ENCODE results near the gene FBXW7.

FBXW7 gene

DNA sequence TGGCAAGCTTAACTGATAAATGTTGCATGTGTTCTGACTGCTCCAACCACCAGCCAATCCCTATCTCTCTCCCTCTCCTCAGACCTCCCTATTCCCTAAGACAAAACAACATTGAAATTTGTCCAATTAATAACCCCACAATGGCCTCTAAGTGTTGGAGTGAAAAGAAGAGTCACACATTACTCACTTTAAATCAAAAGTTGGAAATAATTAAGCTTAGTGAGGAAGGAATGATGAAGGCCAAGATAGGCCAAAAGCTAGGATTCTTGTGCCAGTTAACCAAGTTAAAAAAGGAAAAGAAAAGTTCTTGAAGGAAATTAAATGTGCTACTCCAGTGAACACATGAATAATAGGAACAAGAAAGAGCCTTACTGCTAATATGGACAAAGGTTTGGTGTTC, 55.6 kb downstream of the FBXW7 start:
- Histone ChIP-seq H3K4me1 (peaks cover 17% of the 10 kb centered on the region), H3K27me3 (no peaks in the 10 kb centered on the region), H3K9me3 (no peaks in the 10 kb centered on the region), H3K4me3 (ENCODE audit: low read depth, low read length) (no peak overlapping the region), H3K36me3 (no peaks in the 10 kb centered on the region)
- TF ChIP-seq CTCF (IDR thresholded peaks at IDR 0.05; ENCODE audit: low read depth, low read length): no peak
- DNase-seq: no peak

DNA sequence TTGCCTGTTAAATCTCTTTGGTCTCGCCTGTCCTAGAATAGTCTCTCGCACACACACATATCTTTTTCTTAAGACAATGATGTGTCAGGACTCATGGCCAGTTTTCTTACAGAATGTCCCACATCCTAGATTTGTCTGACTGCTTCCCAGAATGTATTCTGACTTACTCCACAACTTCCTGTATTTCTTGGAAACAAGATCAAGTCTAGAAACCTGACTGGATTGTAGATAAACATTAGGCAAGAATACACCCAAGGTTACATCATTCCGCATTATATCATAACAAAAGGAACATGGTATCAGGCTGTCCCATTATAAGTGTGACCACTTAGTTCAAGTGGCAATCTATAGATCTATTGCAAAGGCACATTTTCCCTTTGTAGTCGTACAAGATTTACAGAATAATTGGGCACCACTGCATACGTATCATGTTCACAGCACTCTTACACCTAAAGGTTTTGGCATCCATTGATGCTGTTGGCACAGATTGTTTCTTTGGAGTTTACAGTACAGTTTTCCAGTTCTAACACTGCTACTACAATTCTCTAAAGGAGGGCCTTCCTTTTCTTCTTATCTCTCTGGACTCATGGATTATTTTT, 56.4 kb downstream of the FBXW7 start:
- Histone ChIP-seq H3K27me3 (no peaks in the 10 kb centered on the region), H3K36me3 (no peaks in the 10 kb centered on the region), H3K4me1 (peaks cover 17% of the 10 kb centered on the region), H3K9me3 (no peaks in the 10 kb centered on the region), H3K4me3 (ENCODE audit: low read depth, low read length) (no peak overlapping the region)
- no peak for TF ChIP-seq CTCF (IDR thresholded peaks at IDR 0.05; ENCODE audit: low read depth, low read length)
- DNase-seq: no peak

DNA sequence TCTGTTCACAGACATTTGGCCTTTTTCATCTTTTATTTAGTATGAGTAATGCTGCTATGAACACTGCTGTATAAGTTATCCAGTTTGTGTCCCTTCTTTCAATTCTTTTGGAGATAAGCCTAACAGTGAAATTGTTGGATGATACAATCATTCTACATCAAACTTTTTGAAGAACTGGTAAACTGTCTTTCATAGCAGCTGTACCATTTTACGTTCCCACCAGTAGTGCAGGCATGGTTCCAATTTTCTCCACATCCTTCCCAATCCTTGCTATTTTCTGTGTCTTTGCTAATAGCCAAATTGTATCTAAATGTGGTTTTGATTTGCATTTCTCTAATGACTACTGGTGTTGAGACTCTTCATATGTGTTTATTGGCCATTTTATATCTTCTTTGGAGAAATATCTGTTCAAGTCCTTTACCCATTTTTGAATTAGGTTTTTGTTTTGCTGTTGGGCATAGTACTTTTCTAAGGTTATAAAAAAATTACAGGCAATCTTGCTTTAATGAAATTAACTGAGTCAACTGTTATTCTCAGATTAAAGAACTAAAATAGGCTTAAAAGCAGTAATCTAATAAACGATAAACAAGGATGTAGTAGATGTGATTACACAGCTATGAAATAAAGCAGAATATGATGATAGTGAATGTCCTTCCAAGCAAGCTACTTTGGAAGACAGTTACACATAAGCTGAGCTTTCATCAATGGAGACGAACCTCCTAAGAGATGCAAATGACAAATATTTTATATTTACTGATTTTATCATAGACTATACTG, 57.2 kb downstream of the FBXW7 start:
- no peaks in the 10 kb centered on the region for H3K36me3 ChIP-seq
- no peak for TF ChIP-seq CTCF (IDR thresholded peaks at IDR 0.05; ENCODE audit: low read depth, low read length)

GRCh38 chr4:152476796-152477195, 59.1 kb downstream of the FBXW7 start:
- TF ChIP-seq CTCF (IDR thresholded peaks at IDR 0.05; ENCODE audit: low read depth, low read length): no peak
- Histone ChIP-seq H3K4me1 (peaks cover 17% of the 10 kb centered on the region), H3K27me3 (no peaks in the 10 kb centered on the region), H3K4me3 (ENCODE audit: low read depth, low read length) (no peak overlapping the region), H3K36me3 (no peaks in the 10 kb centered on the region), H3K9me3 (no peaks in the 10 kb centered on the region)
- no peak for DNase-seq

More for the DNA sequence above, 57.2 kb downstream of the FBXW7 start:
- no peaks in the 10 kb centered on the region for H3K9me3 ChIP-seq
- no peaks in the 10 kb centered on the region for H3K27me3 ChIP-seq
- peak overlapping the region; percentile 9; the same call in 1 of the 2 replicates for H3K4me3 ChIP-seq (ENCODE audit: low read depth, low read length)
- DNase-seq: peak; percentile 28
- peaks cover 17% of the 10 kb centered on the region for H3K4me1 ChIP-seq

DNA sequence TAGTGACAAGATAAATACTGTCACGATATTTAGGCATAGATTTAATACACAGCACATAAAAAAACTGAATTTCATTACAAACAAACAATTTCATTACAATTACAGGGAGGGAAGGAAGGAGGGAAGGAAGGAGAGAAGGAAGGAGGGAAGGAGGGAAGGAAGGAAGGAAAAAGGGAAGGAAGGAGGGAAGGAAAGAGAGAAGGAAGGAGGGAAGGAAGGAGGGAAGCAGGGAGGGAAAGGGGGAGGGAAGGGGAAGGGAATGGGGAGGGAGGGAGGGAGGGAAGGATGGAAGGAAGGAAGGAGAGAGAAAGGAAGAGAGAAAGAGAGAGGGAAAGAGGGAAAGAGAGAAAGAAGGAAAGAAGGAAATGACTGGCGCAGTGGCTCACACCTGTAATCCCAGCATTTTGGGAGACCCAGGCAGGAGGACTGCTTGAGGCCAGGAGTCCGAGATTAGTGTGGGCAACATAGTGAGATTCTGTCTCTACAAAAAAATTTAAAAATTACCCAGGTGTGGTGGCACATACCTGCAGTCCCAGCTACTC, 64.6 kb downstream of the FBXW7 start:
- H3K4me1 ChIP-seq: no peaks in the 10 kb centered on the region
- H3K36me3 ChIP-seq: no peaks in the 10 kb centered on the region
- no peak for DNase-seq
- no peak overlapping the region for H3K4me3 ChIP-seq (ENCODE audit: low read depth, low read length)
- H3K27me3 ChIP-seq: no peaks in the 10 kb centered on the region
- no peaks in the 10 kb centered on the region for H3K9me3 ChIP-seq
- no peak for TF ChIP-seq CTCF (IDR thresholded peaks at IDR 0.05; ENCODE audit: low read depth, low read length)

DNA sequence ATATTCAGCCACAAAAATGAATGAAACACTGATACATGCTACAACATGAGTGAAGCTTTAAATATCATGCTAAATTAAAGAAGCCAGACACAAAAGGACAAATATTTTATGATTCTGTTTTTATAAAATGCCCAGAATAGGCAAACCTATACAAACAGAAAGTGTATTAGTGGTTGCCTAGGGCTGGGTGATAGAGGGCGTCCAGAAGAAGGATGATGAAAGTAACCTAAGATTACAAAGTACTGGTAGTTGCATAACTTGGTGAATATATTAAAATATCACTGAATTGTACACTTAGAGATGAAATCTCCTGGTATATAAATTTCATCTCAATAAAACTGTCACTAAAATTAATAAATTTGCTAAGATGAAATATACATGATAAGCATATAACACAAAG, 67.5 kb downstream of the FBXW7 start:
- Histone ChIP-seq H3K4me1 (no peaks in the 10 kb centered on the region), H3K4me3 (ENCODE audit: low read depth, low read length) (no peak overlapping the region)
- no peak for DNase-seq

More for the DNA sequence above, 67.5 kb downstream of the FBXW7 start:
- TF ChIP-seq CTCF (IDR thresholded peaks at IDR 0.05; ENCODE audit: low read depth, low read length): no peak
- Histone ChIP-seq H3K36me3 (no peaks in the 10 kb centered on the region), H3K27me3 (no peaks in the 10 kb centered on the region), H3K9me3 (no peaks in the 10 kb centered on the region)

Measured in BE2C (cell line).